ENCODE data around the gene SFMBT1. TPM values are rescaled to one million over a fixed set of nuclear protein-coding genes. Genes with fewer than 3 reads are reported as not detected.

The SFMBT1 gene
- total RNA-seq, 1 donor from 2014 or later = 19.7 TPM

GRCh38 chr3:53009826-53010539 lies 35.9 kb downstream of the SFMBT1 start:
- Mint-ChIP-seq H3K9me3 (ENCODE audit: low read depth) (no peaks in the 10 kb centered on the region), H3K27ac (no peak overlapping the region), H3K36me3 (ENCODE audit: insufficient read depth) (peaks cover 1% of the 10 kb centered on the region), H3K4me1 (ENCODE audit: low read depth) (peaks cover 1% of the 10 kb centered on the region), H3K4me3 (ENCODE audit: low read depth) (no peak overlapping the region), H3K27me3 (no peaks in the 10 kb centered on the region)
- no peak for DNase-seq (ENCODE audit: low spot score, unreplicated experiment)
- TF ChIP-seq CTCF (IDR thresholded peaks at IDR 0.05; ENCODE audit: unreplicated experiment) = no peak

DNA sequence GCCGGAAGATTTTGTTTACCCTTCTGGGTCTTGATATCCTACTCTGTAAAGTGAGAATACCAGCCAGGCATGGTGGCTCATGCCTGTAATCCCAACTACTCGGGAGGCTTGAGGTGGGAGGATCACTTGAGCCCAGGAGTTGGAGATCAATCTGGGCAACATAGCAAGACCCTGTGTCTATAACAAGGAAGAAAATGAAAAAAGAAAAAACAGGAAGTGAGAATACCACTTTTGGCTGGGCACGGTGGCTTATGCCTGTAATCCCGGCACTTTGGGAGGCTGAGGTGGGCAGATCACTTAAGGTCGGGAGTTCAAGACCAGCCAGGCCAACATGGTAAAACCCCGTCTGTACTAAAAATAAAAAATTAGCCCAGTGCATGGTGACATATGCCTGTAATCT lies 36.9 kb downstream of the SFMBT1 start:
- TF ChIP-seq CTCF (IDR thresholded peaks at IDR 0.05; ENCODE audit: unreplicated experiment) = no peak
- peaks cover 1% of the 10 kb centered on the region for H3K36me3 Mint-ChIP-seq (ENCODE audit: insufficient read depth)
- H3K27me3 Mint-ChIP-seq = no peaks in the 10 kb centered on the region
- no peak for DNase-seq (ENCODE audit: low spot score, unreplicated experiment)
- no peaks in the 10 kb centered on the region for H3K9me3 Mint-ChIP-seq (ENCODE audit: low read depth)
- peaks cover 1% of the 10 kb centered on the region for H3K4me1 Mint-ChIP-seq (ENCODE audit: low read depth)
- no peak overlapping the region for H3K4me3 Mint-ChIP-seq (ENCODE audit: low read depth)
- H3K27ac Mint-ChIP-seq = no peak overlapping the region

- no peak overlapping the region for H3K27ac Mint-ChIP-seq
- H3K36me3 Mint-ChIP-seq (ENCODE audit: insufficient read depth) = no peaks in the 10 kb centered on the region
- no peaks in the 10 kb centered on the region for H3K9me3 Mint-ChIP-seq (ENCODE audit: low read depth)
- H3K27me3 Mint-ChIP-seq = no peaks in the 10 kb centered on the region
- peaks cover 1% of the 10 kb centered on the region for H3K4me1 Mint-ChIP-seq (ENCODE audit: low read depth)
- TF ChIP-seq CTCF (IDR thresholded peaks at IDR 0.05; ENCODE audit: unreplicated experiment) = no peak
- H3K4me3 Mint-ChIP-seq (ENCODE audit: low read depth) = no peak overlapping the region
- no peak for DNase-seq (ENCODE audit: low spot score, unreplicated experiment)
Observed at GRCh38 chr3:53005854-53006513, 39.9 kb downstream of the SFMBT1 start.

GRCh38 chr3:53005338-53005737 lies 40.5 kb downstream of the SFMBT1 start:
- H3K9me3 Mint-ChIP-seq (ENCODE audit: low read depth) = no peaks in the 10 kb centered on the region
- no peaks in the 10 kb centered on the region for H3K27me3 Mint-ChIP-seq
- H3K27ac Mint-ChIP-seq = no peak overlapping the region
- no peaks in the 10 kb centered on the region for H3K36me3 Mint-ChIP-seq (ENCODE audit: insufficient read depth)
- TF ChIP-seq CTCF (IDR thresholded peaks at IDR 0.05; ENCODE audit: unreplicated experiment) = no peak
- peaks cover 1% of the 10 kb centered on the region for H3K4me1 Mint-ChIP-seq (ENCODE audit: low read depth)
- no peak for DNase-seq (ENCODE audit: low spot score, unreplicated experiment)
- no peak overlapping the region for H3K4me3 Mint-ChIP-seq (ENCODE audit: low read depth)

- DNase-seq (ENCODE audit: low spot score, unreplicated experiment) = no peak
- peaks cover 1% of the 10 kb centered on the region for H3K36me3 Mint-ChIP-seq (ENCODE audit: insufficient read depth)
- no peaks in the 10 kb centered on the region for H3K9me3 Mint-ChIP-seq (ENCODE audit: low read depth)
- no peaks in the 10 kb centered on the region for H3K4me1 Mint-ChIP-seq (ENCODE audit: low read depth)
- no peak for TF ChIP-seq CTCF (IDR thresholded peaks at IDR 0.05; ENCODE audit: unreplicated experiment)
- H3K27me3 Mint-ChIP-seq = no peaks in the 10 kb centered on the region
- H3K27ac Mint-ChIP-seq = no peak overlapping the region
- H3K4me3 Mint-ChIP-seq (ENCODE audit: low read depth) = no peak overlapping the region
Observed at GRCh38 chr3:53003320-53003719, 42.6 kb downstream of the SFMBT1 start.
